Activated CD4-positive, alpha-beta T cell treated with anti-CD3 and anti-CD28 coated beads, Interleukin-2, amount 50 U/mL, for 16 hours (primary cell): ENCODE results near the gene GRIPAP1.

Experiments
- DNase-seq: peaks from one replicate; pipeline ENCODE4 v3.0.0-alpha.2; 2020

Gene GRIPAP1

DNA sequence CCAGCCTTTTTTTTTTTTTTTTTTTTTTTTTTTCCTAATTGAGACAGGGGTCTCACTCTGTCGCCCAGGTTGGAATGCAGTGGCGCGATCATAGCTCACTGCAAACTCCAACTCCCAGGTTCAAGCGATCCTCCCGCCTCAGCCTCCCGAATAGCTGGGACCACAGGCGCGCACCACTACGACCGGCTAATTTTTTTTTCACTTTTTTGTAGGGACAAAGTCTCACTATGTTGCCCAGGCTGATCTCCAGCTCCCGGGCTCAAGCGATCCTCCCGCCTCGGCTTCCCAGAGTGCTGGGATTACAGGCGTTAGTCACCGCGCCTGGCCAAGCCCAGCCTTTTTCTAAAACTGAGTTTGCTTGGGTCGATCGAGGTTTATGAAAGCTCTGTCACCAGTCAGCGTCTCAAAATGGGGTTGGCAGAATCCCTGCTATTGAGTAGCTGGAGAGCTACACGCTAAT is 43.4 kb downstream of the GRIPAP1 start:
- no peak for DNase-seq

DNA sequence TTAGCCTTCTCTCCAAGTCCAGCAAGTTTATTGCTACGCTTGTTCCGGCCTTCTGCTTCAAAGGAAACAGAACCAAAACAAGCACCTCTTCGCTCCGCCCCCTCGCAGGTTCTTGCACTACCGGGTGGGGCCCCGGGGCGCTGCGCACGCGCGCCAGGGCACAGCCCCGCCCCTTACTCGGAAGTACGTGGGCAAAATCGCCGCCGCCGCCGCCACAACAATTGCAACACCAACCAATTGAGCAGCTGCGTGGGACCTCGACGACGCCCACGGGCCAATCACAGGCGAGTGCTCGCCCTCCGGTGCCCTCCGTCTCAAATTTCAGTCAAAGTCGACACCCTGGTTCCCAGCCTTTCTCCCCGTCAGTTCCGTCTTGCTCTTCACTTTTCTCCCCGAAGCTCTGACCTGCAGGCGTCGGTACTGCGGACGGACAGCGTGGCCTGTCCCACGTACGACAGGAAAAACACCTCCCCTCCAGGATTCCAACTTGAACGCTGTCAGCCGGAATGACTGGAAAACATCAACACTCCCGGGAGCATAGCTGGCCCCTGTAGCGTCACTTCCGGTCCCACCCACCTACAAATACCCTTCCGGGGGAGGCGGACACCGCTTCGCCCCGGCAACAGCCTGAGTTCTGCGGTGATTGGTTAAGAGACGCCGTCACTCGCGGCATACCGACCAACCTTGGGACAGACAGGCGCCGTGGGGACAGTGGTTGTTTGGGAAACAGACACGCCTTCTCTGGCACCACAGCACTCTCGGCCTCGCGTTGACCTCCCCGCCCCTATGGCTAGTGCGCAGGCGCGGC is 44.0 kb downstream of the GRIPAP1 start:
- peak; percentile 95 for DNase-seq

DNA sequence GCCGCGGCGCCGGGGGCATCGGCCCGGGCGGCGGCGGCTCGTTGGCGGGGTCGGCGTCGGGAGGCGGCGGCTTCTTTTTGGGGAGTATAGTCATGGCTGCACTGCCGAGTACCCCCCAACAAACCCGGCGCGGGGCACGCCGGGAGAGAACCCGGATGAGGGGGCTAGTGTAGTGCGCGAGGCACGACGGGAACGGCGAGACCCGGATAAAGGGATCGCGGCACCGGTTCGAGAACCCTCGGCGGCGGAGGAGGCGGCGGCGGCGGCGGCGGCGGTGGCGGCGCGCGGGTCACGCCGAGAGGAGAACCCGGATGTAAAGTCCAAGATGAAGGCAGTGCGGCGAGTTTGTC is 44.6 kb downstream of the GRIPAP1 start, which contains the start of gene OTUD5:
Gene OTUD5 (minus strand): TSS at position 131 of the 350 bp plus-strand sequence. CDS start 37 bp downstream, at position 94.
- DNase-seq = peak; percentile 72

DNA sequence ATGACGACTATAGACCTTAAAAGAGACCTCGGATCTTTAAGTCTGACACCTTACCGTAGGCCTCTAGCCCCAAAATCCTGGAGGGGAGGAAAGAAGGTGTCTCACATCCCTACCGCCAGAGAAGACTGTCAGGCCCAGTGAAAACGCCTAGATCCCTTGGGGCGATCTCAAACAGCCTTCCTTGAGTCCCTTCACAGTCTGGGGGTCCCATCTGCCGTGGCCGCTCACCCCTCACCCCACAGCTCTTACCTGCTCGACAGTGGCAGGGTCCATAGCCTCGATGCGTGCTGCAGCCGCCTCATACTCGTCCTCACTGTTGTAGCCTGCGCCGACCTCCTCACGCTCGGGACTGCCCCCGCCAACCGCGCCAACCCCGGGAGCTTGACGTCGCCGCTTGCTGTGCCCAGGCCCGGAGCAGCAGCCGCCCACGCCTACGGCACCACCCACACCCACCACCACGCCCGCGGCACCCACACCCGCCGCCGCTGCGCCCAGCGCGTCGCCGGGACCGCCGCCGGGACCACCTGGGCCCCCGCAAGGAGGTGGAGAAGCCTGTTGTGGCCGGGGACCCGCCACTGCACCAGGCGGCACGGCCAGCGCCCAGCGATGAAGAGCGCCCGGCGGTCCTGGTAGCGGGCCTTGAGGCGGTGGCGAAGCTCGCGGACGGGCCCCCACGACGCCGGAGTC is 45.2 kb downstream of the GRIPAP1 start:
- DNase-seq = peak; percentile 33

DNA sequence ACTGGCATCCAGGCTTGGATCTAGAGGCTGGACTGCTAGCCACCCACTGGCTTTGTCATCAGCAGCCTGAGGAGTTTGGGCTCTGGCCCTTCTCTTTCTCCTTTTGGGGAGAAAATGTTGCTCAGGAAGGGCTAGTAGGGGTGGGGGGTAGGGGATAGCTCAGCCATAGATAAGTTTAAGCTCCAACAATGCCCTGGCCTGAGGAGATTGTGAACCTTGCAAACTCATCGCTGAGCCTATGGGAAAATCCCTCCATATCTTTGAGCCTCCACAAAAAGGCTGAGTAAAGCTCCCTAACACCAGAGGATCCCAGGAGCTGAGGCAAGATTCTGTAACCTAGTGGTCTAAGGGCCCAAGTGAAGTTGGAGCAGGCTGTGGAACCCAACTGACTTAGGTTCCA is 53.5 kb downstream of the GRIPAP1 start:
- DNase-seq = no peak

DNA sequence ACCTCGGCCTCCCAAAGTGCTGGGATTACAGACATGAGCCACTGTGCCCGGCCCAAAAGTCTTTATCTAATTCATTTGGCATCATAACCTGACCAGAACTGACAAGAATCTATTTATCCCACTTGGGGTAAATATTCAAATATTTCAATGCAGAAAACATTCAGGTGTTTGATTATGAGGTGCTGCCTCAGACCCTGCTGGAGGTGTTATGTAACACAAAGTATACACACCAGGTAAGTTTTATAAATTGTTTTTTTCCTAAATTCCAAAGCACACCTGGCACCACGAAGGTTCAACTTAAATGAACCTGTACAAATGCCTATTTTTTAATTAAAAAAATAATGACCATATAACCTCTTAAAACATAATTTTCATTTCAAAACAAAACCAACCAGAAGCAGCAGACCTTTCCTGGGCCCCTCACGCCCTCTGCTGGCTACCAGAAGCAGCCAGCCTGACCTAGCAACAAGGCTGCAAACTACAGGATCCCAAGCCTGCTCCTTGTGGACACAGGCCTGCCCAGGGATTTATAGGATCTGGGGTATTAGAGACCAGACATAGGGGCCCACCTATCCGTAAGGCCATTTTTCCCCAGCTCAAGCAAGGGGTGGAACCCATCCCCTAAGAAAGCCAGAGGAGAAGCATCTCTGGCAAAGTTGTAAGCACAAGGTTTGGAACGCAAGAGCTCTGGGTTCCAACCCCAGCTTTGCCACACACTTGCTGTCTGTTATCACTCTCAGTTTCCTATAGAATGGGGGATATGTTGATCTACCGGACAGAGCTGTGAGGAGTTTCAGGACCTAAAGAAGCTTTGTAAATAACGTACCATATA is 56.3 kb downstream of the GRIPAP1 start:
- DNase-seq = peak; percentile 60

DNA sequence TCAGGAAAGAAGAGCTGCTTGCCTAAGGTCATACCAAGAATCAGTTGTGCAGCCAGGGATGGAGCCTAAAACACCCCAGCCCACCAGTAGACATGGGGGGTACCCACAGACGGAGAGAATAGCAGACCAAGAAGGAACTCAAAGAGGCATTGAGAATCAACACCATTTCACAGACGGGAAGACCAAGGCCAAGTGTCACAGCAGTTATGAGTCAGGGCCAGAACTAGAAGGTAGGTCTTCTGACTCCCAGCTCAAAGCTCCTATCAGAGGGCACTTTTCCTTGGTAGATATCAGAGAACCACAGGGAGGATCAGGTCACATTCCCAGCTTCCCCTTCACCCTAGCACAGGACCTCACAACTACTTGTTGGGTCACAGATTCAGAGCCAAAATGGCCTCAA is 59.2 kb downstream of the GRIPAP1 start:
- DNase-seq = peak; percentile 45

DNA sequence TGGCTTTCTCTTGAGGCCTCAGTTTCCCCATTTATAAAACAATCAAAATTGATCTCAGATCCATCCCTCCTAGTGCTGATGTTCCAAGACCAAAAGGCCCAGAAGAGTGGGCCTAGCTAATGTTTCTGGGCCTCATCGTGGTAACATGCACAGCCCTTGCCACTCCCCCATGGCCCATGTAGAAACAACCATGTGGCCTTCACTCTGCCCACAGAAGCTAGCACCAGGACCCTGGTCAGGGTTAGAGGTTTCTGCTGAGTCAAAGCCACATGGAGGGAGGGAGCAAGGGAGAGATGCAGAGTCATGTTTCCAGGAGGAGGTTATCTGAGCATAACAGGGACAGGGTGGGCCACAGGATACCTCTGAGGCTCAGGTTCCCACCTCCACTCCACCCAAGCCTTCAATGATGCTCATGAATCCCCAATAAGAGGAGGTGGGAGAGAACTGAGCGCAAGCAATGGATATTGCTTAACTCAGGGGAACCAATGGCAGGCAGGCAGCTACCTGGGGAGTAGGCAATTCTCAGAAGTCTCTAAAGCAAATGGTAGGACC is 61.6 kb downstream of the GRIPAP1 start:
- peak; percentile 63 for DNase-seq

DNA sequence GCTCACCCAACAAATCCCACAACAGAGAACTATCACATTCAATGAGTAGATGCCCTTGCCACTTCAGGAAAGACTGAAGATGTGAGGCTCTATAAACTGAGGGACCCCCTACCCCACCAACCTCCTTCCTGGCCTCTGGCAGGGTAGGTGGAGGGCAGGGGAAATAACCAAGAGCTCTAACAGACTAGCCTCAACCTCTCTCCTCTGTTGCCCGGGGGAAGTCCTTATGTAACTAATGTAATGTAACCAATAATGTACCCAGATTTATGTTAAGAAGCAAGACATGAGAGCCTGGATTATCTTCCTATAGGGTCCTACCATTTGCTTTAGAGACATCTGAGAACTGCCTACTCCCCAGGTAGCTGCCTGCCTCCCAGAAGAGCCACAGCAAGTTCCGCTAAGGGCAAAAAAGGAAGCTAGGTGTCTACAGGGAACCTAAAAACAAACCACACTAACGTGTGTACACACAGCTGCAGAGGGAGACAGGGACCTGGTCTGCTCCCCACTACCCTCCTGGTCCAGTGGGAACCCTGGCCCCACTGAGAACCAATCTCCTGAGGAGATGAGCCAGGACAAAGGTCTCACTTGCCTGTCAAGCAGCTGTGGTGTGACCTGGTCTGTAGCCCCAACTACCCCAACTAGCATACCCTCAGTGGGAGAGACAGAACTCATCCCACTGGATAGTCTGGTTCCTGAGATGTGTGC is 62.4 kb downstream of the GRIPAP1 start:
- peak; percentile 34 for DNase-seq

DNA sequence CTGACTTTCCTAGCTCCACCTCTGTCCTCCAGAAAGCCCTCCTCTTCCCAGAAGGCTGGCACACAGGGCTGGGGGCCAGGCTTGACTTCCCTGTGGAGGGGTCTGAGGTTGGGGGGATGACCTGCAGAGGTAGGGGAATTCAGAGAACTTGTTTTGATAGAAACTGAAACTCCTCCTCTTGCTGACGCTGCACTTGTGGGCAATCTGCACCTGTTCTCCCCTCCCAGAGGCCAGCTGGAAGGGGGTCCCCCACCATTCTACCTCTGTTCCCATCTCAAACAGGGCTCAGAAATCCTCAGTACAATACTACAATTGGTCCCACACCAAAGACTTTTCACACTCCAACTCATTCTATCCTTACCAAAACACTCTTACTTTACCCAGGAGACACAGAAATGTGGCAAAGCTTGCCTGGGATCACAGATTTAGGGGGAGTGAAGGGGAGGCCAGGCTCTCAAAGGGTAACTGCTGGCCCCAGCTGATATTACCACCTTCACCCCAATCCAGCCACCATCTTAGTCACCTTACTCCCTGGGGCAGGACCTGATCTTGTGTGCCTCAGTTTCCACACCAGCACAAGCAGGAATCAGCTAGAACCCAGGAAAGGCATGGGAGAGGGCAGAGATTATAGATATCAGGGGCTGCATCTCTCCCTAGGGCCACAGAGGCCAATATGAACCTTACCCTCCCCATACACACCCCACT is 63.2 kb downstream of the GRIPAP1 start:
- peak; percentile 90 for DNase-seq

DNA sequence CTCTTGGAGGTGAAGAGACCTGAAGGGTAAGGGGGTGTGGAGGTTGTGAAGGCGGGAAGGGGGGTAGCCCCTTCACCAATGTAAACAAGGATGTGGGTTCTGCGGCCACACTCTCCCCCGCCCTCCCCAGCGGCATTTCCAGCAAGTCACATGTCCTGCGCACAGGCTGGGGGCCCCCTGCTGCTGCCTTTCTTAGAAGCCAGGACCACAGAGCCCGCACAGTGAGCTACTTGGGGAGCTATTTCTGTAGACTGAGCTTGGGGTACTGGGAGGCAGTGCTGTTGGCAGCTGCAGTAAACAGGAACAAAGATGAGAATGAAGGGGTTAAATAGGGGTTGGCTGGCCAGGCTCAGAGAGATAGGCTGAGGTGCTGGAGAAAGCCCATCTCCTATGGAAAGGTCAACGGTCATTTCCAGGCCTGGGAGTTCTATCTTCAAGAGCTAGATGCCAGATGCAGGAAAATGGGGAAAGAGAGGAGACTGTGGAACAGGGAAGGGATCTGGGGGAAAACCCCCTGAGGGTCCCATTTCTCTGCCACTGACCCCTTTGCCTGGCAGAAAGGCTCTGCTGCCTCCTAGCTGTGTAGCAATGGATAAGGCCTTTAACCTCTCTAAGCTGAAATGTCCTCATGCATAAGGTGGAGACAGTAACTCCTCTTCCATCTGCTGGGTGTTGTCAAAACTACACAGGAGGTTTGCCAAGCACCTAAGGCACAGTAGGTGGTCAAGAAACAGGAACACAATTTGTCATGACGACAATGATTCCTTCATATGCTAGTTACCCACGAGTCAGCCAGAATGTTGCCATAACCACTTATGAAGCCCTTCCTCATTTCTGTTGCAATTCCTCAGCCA is 64.8 kb downstream of the GRIPAP1 start:
- DNase-seq = peak; percentile 95

DNA sequence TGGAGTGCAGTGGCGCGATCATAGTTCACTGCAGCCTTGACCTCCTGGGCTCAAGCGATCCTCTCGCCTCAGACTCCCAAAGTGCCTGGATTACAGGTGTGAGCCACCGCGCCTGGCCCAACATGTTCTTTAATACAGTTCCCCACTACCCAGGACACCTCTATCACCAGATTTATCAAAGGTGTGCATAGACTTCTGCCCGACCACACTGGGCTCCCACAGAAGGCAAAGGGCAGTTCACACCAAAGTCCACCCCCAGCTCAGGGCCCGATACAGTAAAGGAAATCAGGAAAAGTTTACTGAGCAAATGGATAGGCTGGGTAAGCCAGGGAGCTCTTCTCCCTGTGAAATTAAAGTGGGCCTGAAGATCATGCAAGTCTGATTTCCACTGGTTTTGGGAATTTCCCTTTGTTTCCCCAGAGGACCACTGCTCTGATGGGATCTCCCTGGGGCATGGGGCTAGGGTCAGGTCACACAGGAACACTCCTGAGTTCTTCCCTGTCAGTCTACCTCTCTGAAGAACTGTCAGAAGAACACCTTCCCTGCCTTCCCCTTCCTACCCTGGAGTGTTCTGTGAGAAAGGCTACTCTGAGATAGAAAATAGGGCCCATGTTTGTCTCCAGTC is 65.5 kb downstream of the GRIPAP1 start:
- peak; percentile 21 for DNase-seq

DNA sequence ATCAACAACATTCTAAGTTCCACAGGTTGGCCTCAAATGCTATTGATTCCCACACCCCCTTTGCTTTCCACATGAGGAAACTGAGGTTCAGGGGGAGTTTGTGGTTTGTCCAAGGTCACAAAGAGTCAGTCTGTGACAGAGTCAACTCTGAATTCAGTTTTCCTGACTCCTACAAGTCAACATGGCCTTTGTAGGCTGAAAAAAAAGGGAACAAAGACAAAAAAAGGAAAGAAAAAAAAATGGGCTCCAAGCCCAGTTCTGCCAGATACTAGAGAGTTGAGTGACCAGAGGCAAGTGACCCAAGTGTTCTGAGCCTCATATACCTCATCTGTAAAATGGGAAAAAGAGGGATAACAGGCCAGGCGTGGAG is 66.8 kb downstream of the GRIPAP1 start:
- DNase-seq = no peak

DNA sequence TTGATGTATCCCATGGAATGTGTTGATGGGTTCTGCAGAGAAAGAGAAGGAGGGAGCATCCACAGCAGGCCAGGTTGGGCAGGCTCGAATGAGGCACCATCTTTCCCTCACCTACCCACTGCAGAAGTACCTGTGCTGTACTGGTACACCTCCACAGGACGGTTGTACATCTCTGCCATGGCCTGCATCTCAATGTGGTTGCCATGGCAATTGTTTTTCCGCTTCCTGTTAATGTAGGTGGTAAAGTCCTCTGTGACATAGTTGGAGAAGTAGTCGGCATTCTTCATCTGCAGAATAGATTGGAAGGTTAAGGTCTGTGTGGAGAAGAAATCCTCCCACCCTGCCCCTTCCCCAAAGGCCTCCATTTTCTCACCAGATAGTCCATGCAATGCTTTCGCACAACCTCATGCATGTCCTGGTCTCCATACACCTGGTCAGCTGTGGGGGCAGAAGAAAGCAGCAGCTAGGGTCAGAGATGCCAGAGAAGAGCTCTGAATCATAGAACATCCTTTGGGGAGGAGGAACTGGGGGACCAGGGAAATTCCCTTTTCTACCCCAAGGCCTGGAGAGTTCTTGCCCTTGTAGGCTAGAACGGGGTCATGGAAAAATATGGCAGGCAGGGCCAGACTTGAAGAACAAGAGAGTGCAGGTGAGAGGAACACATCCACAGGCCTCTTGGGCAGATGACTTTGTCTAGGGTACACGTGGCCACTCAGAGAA is 67.3 kb downstream of the GRIPAP1 start:
- peak; percentile 37 for DNase-seq

DNA sequence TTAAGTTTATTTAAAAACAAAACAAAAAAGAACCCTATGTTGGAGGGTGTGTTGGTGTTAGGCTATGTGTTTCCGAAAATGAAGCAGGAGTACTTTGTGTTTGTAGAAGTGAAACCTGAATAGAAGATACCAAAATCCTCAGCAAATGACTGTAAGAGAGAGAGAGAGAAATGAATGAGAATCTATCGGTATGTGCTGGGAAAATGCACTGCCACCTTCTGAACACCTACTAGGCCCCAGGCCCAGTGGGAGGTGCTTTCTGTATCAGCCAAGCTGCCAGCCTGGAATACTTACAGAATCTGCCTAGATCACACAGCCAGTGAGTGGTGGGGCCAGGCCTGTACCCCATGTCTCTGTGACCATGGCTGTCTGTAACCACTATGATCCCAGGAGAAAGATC is 68.3 kb downstream of the GRIPAP1 start:
- peak; percentile 46 for DNase-seq

DNA sequence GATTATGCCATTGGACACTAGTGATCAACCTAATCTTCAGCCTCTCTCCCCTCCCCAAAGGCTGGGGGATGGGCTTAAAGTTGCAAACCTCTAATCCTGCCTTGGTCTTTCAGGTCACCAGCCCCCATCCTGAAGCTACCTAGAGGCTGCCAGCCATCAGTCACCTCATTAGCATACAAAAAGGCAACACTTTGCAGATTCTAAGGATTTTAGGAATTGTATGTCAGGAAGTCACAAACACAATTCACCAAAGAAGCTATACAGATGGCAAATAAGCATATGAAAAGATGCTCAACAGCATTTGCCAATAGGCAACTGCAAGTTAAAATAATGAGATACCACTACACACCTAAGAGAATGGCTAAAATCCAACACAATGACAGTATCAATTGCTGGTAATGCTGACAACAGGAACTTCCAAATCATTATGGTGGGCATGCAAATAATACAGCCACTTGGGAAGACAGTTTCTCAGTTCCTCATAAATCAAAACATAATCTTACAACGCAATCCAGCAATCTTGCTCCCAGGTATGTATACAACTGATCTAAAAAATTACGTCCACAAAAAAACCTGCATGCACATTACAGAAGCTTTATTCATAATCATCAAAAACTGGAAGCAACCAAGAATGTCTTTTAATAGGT is 74.2 kb downstream of the GRIPAP1 start:
- no peak for DNase-seq

DNA sequence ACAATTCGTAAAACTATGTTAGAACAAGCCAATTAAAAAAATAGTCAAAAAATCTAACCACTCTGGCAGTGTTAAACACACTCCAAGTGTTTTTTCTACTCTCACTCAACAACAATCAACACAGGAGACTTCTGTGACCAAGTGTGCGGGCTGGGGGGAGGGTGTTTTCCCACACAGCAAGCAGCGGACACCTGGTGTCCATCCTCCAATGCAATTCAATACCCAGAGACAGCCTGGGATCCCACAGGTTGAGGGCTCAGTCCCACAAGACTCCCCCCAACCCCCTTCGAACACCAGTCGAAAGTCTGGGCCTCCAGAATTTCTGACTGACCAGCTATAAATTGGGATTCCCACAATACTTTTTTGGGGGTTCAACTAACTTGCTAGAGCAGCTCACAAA is 74.9 kb downstream of the GRIPAP1 start:
- no peak for DNase-seq

DNA sequence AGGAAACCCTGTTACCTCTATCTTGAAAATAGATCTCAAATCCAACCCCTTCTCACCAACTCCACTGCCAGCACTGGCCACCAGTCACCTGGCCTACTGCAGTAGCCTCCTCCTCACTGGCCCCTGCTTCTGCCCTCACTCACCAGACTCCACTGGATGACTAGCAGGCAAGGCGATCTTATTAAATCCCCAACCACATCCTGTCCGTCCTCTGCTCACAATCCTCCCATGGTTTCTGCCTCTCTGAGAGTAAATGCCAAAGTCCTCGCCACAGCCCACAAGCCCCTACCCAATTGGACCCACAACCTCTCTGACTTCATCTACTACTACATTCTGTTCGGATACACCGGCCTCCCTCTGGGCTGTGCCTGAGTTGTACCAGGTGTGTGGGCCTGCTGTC is 77.8 kb downstream of the GRIPAP1 start:
- DNase-seq = no peak

DNA sequence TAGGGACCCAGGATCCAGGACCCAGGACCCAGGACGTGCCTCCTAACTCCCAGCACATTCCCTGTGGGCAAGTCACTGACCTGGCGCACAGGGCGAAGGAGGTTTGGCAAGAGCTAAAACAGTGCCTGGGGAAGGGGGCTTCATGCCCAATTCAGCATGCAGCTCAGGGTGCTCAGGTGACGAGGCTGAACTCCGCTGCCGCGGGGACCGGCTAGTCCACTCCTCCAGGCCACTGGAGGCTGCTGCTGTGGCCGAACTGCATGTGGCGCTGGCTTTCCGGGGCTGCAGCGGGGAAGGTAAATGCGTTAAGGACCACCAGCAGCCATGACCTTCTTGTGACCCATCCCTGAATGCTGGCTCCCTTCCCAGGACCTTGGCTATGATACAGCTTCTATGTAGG is 78.3 kb downstream of the GRIPAP1 start:
- no peak for DNase-seq
